Nephron (organoid): ENCODE results near the gene GCSAML.
A peak's percentile ranks its signal among the peaks of the same experiment; 100 is the strongest.

Source experiments
- H3K27ac Mint-ChIP-seq, 3 experiments: 2 replicates each; pipeline ENCODE4 v1.8.0; 2020; ENCODE audit warnings: mixed read lengths in 3 of 3, mild to moderate bottlenecking in 2 of 3, moderate library complexity in 1 of 3
- H3K27me3 Mint-ChIP-seq: 2 replicates; pipeline ENCODE4 v1.8.0; 2021; ENCODE audit warnings: low read depth, mild to moderate bottlenecking, moderate library complexity, mixed read lengths
- H3K36me3 Mint-ChIP-seq: 2 replicates; pipeline ENCODE4 v1.8.0; 2020; ENCODE audit warnings: low read depth, mixed read lengths
- H3K4me1 Mint-ChIP-seq: 2 replicates; pipeline ENCODE4 v1.8.0; 2020; ENCODE audit warnings: mixed read lengths
- H3K4me3 Mint-ChIP-seq, 3 experiments: 2 replicates each; pipeline ENCODE4 v1.8.0; 2020; ENCODE audit warnings: mild to moderate bottlenecking in 3 of 3, mixed read lengths in 3 of 3, moderate library complexity in 2 of 3
- H3K9me3 Mint-ChIP-seq: 2 replicates; pipeline ENCODE4 v1.8.0; 2020; ENCODE audit warnings: mixed read lengths
- TF ChIP-seq, protein P1 (sequence below), 3 experiments: fragments of 200-600 bp; sonication (generic); IDR thresholded peaks; one replicate each; pipeline ENCODE4 v1.5.0; 2021; ENCODE audit warnings: antibody characterized with exemption in 3 of 3; ENCODE audit not compliant: unreplicated experiment in 3 of 3

The GCSAML gene

DNA sequence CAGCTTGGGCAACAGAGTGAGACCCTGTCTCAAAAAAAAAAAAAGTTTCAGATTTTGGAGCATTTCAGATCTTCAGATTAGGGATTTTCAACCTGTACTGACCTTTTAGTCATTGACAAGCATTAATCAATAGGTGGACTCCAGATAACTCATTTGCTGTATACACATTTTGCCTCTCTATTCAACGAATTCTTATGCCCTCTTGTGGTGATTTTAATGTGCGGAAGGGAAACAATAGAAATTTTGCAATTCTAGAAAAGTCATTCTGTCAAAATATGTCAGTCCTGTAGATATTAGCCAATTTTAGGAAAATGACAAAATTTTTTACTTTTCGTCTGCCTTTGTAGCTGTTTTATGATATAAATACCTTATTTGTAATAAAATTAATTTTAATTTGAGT, 27.6 kb downstream of the GCSAML start:
- H3K4me1 Mint-ChIP-seq, result no peaks in the 10 kb centered on the region
- TF ChIP-seq, protein P1, sequence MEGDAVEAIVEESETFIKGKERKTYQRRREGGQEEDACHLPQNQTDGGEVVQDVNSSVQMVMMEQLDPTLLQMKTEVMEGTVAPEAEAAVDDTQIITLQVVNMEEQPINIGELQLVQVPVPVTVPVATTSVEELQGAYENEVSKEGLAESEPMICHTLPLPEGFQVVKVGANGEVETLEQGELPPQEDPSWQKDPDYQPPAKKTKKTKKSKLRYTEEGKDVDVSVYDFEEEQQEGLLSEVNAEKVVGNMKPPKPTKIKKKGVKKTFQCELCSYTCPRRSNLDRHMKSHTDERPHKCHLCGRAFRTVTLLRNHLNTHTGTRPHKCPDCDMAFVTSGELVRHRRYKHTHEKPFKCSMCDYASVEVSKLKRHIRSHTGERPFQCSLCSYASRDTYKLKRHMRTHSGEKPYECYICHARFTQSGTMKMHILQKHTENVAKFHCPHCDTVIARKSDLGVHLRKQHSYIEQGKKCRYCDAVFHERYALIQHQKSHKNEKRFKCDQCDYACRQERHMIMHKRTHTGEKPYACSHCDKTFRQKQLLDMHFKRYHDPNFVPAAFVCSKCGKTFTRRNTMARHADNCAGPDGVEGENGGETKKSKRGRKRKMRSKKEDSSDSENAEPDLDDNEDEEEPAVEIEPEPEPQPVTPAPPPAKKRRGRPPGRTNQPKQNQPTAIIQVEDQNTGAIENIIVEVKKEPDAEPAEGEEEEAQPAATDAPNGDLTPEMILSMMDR (IDR thresholded peaks at IDR 0.05; ENCODE audit: unreplicated experiment in 3 of 3), result peak; percentile 31 to 58 (median 37)
- H3K36me3 Mint-ChIP-seq, result no peaks in the 10 kb centered on the region
- H3K4me3 Mint-ChIP-seq, result no peak overlapping the region
- no peak overlapping the region for H3K27ac Mint-ChIP-seq
- H3K9me3 Mint-ChIP-seq, result peaks cover 7% of the 10 kb centered on the region
- no peaks in the 10 kb centered on the region for H3K27me3 Mint-ChIP-seq

DNA sequence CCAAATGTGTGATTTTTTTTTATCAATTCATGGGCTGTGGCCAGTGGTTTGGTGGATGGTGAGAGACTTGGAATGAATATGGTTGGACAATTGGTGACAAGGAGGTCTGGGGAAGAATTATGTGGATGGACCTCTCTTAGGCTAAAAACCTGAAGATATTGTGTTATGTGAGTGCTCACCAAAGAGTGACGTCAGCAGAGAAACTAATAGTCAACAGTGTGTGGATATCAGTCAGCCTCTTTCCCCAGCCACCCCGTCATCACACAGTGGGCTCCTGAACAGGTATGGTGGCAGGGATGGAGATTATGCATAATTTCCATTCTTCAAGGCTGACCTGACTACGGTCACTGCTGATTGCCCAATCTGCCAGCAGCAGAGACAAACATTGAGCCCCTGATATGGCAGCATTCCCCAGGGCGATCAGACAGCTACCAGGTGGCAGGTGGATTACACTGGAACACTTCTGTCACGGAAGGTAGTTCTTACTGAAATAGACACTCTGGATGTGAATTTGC, 30.1 kb downstream of the GCSAML start:
- H3K9me3 Mint-ChIP-seq, result no peaks in the 10 kb centered on the region
- no peak overlapping the region for H3K4me3 Mint-ChIP-seq
- H3K4me1 Mint-ChIP-seq, result no peaks in the 10 kb centered on the region
- H3K27ac Mint-ChIP-seq, result no peak overlapping the region
- H3K27me3 Mint-ChIP-seq, result no peaks in the 10 kb centered on the region
- TF ChIP-seq, protein P1 (IDR thresholded peaks at IDR 0.05; ENCODE audit: unreplicated experiment in 3 of 3), result no peak
- no peaks in the 10 kb centered on the region for H3K36me3 Mint-ChIP-seq

DNA sequence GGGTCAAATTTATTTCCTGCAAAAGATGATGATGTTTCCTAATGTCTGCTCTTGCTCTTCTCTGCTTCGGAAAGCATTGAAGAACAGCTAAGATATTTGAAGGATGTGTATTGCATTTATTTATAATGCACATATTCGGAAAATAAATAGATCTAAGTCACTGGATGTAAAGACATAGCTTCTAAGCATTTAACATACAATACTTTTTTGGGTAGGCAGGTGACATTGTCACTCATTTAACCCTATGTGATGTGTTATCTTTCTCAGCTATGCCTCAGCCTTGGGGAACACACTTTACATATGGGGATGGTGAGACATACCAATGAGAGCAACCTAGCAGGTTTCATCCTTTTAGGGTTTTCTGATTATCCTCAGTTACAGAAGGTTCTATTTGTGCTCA, 39.1 kb downstream of the GCSAML start, which contains the start of gene OR2G2:
Gene OR2G2, plus strand, starts transcription at position 301 of the 400 bp plus-strand sequence. Its CDS starts 0 bp downstream, at position 301.
- H3K36me3 Mint-ChIP-seq, result no peaks in the 10 kb centered on the region
- TF ChIP-seq, protein P1 (IDR thresholded peaks at IDR 0.05; ENCODE audit: unreplicated experiment in 3 of 3), result no peak
- H3K27ac Mint-ChIP-seq, result no peak within 1 kb of the TSS
- no peak within 1 kb of the TSS for H3K4me3 Mint-ChIP-seq
- peaks cover 3% of the 10 kb centered on the region for H3K9me3 Mint-ChIP-seq
- H3K4me1 Mint-ChIP-seq, result no peaks in the 10 kb centered on the region
- no peaks in the 10 kb centered on the region for H3K27me3 Mint-ChIP-seq

DNA sequence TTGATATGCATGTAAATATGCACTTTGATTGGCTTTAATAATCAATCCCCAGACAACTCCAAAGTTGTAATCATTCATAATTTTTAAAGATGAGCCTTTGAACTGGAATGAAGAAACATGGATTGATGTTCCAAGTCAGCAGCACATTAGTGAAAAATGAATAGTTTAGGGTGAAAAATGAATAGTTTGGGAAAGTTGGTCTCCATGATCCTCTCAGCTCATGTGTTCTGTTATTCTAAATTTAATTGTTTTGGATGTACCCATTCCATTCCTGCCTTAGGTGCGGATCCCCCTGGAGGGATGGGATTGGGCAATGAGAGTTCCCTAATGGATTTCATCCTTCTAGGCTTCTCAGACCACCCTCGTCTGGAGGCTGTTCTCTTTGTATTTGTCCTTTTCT, 56.4 kb downstream of the GCSAML start, which contains the start of gene OR2G3:
Gene OR2G3, plus strand, starts transcription at position 301 of the 400 bp plus-strand sequence. Its CDS starts 0 bp downstream, at position 301.
- H3K27me3 Mint-ChIP-seq, result no peaks in the 10 kb centered on the region
- H3K4me1 Mint-ChIP-seq, result no peaks in the 10 kb centered on the region
- peaks cover 5% of the 10 kb centered on the region for H3K9me3 Mint-ChIP-seq
- no peak within 1 kb of the TSS for H3K4me3 Mint-ChIP-seq
- TF ChIP-seq, protein P1 (IDR thresholded peaks at IDR 0.05; ENCODE audit: unreplicated experiment in 3 of 3), result no peak
- H3K27ac Mint-ChIP-seq, result no peak within 1 kb of the TSS
- H3K36me3 Mint-ChIP-seq, result no peaks in the 10 kb centered on the region

DNA sequence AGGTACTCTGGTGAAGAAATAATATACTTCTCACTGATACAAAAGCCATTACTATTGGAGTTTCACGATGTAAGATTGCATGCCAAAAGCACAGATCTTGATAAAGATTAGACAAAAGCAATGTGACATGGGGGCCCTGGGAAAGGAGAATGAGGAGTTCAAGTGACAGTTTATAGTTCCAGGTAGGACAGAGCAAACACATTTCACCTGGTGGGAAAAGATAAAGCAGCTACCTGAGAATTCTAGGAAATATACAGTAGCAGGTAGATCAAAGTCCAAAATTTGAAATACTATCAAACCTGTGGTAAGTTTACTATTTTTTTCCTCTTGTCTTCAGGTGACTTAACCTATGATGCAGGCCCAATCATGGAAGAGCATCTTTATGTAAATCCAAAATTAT, 64.5 kb downstream of the GCSAML start:
- TF ChIP-seq, protein P1 (IDR thresholded peaks at IDR 0.05; ENCODE audit: unreplicated experiment in 3 of 3), result no peak
- H3K4me3 Mint-ChIP-seq, result no peak overlapping the region
- no peaks in the 10 kb centered on the region for H3K27me3 Mint-ChIP-seq
- H3K36me3 Mint-ChIP-seq, result no peaks in the 10 kb centered on the region
- H3K9me3 Mint-ChIP-seq, result peaks cover 14% of the 10 kb centered on the region
- no peak overlapping the region for H3K27ac Mint-ChIP-seq
- no peaks in the 10 kb centered on the region for H3K4me1 Mint-ChIP-seq

DNA sequence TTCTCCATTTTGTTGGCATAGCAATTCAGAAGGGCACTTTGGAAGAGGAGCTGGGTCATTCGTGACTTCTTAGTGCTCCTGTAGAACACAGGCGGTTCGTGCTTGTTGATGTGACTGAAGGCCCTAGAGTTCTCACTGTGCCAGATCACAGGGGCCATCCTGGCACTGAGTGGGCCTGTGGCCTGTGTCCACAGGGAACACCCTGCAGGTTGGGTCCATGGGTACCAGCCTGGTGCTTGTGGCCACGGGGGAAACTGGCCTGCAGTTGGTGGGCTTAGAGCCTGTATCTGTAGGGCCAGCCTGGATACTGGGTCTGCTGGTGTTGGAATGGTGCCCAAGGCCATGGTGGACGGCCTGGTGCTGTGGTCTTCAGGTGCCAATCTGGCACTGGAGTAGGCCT, 65.7 kb downstream of the GCSAML start:
- TF ChIP-seq, protein P1 (IDR thresholded peaks at IDR 0.05; ENCODE audit: unreplicated experiment in 3 of 3), result no peak
- Mint-ChIP-seq H3K27ac (no peak overlapping the region), H3K9me3 (peaks cover 12% of the 10 kb centered on the region), H3K36me3 (no peaks in the 10 kb centered on the region), H3K4me3 (no peak overlapping the region), H3K4me1 (no peaks in the 10 kb centered on the region), H3K27me3 (no peaks in the 10 kb centered on the region)
